NOMO-1 treated with dmso at 0.1 percent for 144 hours (cell line): ENCODE measurements around the gene MAZ.
"Not testable (repeated sequence)": the region's sequence is repeated elsewhere in the genome, so short reads cannot be mapped to it uniquely, and the experiment has no call there.

ENCODE experiments used
- DNase-seq: peaks from one replicate; lab custom pipeline; 2025; ENCODE audit not compliant: unreplicated experiment; lab: John Stamatoyannopoulos, UW

MAZ gene

GRCh38 chr16:29784157-29784556, 22.2 kb upstream of the MAZ start:
- no peak for DNase-seq

DNA sequence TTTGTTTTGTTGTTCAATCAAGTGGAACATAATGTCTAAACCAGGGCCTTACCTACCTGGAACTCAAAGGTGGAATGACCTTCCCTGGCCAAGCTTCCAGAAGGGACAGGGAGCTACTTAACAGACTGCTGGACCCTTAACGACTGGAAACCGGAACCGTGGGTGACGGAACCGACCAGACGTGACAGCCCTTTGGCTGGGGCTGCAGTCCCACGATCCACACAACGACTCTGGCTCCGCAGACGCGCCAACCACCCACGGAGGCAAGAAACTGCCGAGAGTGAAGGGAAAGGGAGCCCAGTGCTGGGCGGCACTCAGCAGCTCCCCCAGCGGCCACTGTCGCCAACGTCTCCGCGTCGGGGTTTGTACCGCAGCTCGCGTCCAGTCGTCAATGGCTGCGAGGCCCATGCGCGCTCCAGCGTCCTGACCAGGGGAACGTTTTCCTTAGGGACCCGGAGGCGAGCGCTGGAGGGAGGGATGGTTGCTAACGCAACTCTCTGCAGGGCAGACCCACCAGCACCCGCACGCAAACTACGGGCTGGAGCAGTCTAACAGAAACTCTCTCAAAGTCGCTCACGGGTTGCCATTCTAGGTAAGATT, 21.3 kb upstream of the MAZ start:
- DNase-seq = no peak

DNA sequence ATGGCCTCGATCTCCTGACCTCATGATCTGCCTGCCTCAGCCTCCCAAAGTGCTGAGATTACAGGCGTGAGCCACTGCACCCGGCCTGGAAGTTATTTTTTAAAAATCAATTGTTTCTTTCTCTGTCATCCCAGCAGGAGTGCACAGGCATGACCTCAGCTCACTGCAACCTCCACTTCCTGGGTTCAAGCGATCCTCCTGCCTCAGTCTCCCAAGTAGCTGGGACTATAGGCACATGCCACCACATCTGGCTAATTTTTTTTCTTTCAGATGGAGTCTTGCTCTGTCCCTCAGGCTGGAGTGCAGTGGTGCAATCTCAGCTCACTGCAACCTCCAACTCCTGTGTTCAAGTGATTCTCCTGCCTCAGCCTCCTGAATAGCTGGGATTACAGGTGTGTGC, 19.2 kb upstream of the MAZ start:
- not testable (repeated sequence) for DNase-seq

DNA sequence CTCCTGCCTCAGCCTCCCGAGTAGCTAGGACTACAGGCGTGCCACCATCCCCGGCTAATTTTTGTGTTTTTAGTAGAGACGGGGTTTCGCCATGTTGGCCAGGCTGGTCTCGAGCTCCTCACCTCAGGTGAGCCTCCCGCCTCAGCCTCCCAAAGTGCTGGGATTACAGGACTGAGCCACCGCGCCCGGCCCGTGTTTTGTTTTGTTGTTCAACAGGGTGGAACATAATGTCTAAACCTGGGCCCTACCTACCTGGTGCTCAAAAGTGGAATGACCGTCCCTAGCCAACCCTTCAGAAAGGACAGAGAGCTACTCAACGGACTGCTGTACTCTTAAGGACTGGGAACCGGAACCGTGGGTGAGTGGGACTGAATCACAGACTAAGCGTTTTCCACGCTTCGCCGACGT, 16.6 kb upstream of the MAZ start:
- DNase-seq = no peak

DNA sequence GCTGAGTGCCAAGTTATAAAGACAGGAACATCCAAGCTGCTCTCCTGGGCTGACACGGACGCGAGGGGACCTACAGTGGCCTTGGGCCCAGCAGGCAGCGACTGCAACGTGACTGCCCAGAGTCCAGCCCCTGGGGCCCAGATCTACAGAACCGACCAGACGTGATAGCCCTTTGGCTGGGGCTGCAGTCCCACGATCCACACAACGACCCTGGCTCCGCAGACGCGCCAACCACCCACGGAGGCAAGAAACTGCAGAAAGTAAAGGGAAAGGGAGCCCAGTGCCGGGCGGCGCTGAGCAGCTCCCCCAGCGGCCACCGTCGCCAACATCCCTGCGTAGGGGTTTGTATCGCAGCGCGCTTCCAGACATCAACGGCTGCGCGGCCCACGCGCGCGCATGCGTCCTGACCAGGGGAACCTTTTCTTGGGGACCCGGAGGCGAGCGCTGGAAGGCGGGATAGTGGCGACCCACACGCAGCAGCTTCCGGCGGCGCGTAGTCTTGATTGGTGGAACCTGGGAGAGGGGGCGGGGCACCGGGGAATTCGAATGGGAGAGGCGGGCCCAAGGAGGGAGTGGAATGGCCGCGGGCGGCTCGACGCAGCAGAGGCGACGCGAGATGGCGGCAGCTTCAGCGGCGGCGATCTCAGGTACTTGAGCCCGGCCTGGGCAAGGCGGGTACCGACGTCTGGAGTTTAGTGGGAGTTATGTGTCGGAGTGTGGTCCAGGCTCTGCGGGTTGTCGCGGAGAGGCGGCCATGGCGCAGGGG, 16.0 kb upstream of the MAZ start, which contains the start of gene KIF22:
Gene KIF22 (plus strand): TSS at position 569 of the 766 bp plus-strand sequence. CDS start 9 bp downstream, at position 578.
- peak; percentile 96 for DNase-seq

DNA sequence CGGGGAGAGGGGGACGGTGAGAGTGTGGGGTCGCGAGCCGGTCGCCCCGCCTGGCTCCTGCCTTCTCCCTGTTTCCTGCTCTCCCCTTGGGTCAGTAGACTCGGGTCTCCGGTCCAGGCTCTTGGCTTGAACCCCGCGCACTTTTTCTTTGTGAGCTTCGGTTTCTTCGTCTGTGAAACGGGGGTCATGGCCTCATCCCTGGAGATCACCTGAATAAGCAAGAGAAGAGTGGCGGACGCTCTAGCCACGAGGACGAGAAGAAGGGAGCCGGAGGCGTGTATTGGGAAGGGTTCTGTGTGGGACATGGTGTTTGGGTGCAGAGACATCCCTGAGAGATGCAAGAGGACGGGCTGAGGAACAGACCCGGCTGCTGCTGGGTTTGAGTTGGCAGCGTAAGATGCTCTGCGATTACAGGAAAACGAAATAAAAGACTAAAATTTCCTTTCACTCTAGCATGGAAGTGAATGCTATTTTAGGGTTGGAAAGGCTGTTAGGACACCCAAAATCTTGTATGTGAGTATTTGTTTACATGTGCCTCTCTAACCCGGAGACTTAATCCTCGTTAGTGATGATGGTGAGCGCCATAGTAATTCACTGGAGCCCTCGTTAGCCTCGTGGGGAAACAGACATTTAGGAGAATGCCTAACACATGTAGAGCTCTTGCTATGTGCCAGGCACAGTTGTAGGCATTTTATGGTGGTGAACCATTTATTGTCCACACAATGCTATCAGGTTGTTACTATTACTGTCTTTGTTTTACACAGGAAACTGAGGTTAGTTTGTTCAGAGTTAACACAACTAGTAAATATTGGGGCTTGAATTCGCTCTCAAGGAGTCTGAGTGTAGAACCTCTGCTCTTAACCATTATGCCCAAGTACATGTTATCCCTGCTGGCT, 15.1 kb upstream of the MAZ start:
- DNase-seq = no peak

DNA sequence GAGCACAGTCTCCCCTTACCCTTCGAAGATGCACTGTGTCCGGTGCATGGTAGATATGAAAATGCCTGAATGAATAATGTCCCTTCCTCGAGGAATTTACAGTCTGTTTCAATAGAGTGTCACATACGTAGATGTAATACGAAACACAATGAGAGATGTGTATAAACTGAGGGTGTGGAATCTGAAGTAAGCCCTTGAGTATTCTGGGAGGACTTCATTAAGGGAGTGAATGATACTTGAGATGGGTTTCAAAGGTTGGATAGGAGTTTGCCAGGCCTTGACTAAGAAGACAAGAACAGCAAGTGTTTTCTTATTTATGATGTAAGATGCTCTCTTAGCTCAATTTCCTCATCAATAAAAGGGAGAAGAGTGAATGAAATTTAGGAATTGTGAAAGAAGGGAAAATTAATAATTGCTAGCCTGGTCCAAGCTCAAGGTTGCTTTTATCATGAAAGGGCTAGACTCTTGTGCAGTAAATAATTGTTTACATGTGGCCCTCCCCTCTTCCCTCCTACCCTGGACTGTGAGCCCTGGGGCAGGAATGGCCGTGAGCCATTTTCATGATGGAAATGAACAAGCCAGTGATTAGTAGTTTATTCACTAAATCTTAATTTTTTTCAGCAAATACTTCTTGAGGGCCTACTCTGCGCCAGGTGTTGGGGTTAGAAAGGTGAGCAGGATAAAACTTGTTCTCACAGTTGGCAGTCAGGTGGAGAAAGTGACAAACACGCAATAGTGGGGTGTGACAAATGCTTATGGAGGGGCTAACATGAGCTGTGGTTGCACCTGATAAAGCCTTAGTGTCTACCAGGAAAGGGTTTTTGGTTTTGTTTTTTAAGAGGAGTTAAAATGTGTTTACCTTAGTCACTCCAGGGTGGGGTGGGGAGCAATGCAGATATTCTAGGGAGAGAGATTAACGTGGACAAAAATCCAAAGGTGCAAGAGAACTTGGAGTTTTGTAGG, 14.2 kb upstream of the MAZ start:
- DNase-seq = no peak

GRCh38 chr16:29793153-29793552, 13.2 kb upstream of the MAZ start:
- DNase-seq = not testable (repeated sequence)

- DNase-seq = no peak
These were observed 12.1 kb upstream of the MAZ start for GRCh38 chr16:29794231-29794710.

DNA sequence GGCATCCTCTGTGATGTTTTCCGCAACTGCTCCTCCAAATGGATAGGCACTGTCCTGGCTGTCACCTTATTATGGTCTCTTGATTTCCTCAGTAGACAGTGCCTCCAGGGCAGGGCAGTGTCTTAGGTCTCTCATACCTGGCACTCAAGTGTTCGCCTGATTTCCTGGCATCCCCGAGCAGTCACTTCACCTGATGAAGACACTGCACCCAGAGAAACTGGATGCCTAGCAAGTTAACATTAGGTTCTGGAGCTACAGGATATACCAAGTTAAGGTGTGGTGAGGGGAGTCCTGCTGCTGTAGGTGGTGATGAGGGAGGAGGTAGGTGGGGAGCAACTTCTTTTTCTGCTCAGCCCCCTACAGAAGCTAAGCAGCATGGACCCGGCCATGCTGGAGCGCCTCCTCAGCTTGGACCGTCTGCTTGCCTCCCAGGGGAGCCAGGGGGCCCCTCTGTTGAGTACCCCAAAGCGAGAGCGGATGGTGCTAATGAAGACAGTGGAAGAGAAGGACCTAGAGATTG, 3.9 kb upstream of the MAZ start:
- DNase-seq = no peak

DNA sequence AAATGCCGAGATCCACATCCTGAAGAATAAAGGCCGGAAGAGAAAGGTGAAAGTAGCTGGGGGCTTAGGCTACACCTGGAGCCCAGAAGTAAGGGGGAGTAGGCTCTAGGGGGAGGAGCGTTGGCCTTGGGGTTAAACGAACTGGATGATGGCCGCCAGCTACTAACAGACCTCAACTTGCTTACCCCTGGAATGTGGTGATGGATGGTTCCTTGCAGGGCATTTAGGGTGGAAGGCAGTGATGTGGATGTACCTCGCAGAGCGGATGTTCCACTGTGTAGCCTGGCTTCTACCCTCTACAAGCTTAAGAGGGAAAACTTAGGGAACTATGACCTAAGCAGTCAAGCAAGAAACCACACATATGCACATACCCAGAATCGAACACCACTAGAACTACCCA, 2.3 kb upstream of the MAZ start:
- no peak for DNase-seq

DNA sequence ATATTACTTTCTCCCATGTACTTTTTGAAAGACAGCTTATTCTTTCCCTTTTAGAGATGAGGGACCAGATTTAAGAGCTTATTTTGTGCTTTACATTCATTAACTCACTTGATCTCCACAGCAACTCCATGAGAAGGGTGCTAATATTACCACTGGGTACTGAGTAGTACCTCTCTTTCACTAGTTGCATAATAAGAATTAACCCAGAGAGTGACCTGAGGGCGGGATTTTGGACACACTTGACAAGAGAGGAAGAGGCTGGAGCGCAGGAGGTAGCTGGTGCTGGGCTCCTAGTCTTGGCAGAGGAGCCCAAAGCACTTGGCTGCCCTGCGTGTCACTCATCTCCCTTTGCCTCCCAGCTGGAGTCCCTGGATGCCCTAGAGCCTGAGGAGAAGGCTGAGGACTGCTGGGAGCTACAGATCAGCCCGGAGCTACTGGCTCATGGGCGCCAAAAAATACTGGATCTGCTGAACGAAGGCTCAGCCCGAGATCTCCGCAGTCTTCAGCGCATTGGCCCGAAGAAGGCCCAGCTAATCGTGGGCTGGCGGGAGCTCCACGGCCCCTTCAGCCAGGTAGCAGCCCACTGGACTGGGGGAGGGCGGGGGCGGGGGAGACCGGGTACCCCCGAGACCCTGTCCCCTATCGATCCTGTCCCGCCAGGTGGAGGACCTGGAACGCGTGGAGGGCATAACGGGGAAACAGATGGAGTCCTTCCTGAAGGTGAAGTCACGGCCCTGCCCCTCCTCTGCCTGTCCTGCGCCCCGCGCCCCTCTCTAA, 1.7 kb upstream of the MAZ start:
- DNase-seq = peak; percentile 54

- DNase-seq = peak; percentile 97
These were observed 864 bp upstream of the MAZ start for GRCh38 chr16:29805232-29806098.

DNA sequence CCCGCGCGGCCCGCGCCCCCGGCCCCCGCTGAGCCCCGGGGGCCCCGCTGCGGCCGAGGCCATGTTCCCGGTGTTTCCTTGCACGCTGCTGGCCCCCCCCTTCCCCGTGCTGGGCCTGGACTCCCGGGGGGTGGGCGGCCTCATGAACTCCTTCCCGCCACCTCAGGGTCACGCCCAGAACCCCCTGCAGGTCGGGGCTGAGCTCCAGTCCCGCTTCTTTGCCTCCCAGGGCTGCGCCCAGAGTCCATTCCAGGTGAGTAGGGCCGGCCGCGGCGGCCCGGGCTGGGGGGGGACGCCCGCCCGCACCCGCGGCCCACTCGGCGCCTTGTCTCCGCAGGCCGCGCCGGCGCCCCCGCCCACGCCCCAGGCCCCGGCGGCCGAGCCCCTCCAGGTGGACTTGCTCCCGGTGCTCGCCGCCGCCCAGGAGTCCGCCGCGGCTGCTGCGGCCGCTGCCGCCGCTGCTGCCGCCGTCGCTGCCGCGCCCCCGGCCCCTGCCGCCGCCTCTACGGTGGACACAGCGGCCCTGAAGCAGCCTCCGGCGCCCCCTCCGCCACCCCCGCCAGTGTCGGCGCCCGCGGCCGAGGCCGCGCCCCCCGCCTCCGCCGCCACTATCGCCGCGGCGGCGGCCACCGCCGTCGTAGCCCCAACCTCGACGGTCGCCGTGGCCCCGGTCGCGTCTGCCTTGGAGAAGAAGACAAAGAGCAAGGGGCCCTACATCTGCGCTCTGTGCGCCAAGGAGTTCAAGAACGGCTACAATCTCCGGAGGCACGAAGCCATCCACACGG, 504 bp downstream of the MAZ start:
- peak; percentile 41 for DNase-seq

- peak; percentile 85 for DNase-seq
These were observed 1.3 kb downstream of the MAZ start for GRCh38 chr16:29807426-29808218.

DNA sequence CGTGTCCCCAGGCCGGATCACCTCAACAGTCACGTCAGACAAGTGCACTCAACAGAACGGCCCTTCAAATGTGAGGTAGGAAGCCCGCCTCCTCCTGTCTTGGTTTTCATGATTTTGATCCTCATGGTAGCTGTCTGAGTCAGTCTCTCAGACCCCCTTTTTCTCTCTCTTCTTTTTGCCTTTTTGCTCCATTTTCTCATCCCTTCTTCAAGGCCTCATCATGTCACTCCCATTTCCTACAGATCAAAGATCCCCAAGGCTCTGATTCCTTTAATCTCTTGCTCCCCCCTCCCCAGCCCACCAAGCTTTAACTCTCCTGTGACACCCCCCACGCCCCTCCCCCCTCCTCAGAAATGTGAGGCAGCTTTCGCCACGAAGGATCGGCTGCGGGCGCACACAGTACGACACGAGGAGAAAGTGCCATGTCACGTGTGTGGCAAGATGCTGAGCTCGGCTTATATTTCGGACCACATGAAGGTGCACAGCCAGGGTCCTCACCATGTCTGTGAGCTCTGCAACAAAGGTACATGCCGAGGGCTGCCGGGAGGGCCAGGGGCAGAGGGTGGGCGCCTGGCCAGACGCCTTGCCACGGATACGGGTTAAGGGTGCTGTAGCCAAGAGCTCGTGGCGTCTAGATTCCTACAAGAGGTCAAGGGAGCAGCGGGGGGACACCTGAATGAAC, 2.0 kb downstream of the MAZ start:
- no peak for DNase-seq
